ENCODE measurements around the gene HTR7. TPM values are rescaled to one million over a fixed set of nuclear protein-coding genes. Genes with fewer than 3 reads are reported as not detected.

HTR7 gene
- total and polyA plus RNA-seq, 2 of the 8 experiments (the other 6 are each of a cell fraction or from before 2014, with no cell fraction given): 22.9 to 24.6 TPM

DNA sequence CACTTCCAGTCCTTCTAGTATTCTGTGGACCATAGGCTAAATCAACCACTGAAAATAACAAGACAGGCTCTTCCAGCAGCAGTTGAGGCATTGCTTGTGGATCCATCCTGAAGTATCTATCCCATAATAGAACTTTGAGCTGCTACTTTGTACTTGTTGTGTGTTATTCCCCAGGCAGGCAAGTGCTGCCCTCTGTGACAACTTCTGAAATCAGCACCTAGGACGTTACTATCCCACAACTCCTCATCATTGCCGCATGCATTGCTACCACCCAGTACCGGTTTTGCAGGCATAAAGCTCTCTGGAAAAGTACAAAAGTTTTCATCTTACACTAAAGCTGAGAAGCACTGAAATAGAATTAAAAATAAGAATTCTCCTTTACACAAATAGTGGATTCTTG, 145.3 kb downstream of the HTR7 start:
- H3K4me1 ChIP-seq (replicated peaks in 1 of 4; ENCODE audit: control insufficient read depth in 3 of 4, insufficient read depth in 4 of 4, low read length in 3 of 4): no peaks in the 10 kb centered on the region
- no peak overlapping the region for H3K18ac ChIP-seq (ENCODE audit: extremely low read depth, low read length)
- no peak overlapping the region for H2BK5ac ChIP-seq (ENCODE audit: low read depth, low read length)
- no peak overlapping the region for H3K23ac ChIP-seq (ENCODE audit: insufficient read length)
- no peak overlapping the region for H4K8ac ChIP-seq (ENCODE audit: extremely low read depth, insufficient read depth, low read length)
- H3K56ac ChIP-seq (replicated peaks; ENCODE audit: insufficient read length, low read depth, low read length): no peak overlapping the region
- H4K5ac ChIP-seq (ENCODE audit: insufficient read length, low read depth, low read length): no peak overlapping the region
- H3K4me3 ChIP-seq (ENCODE audit: extremely low read depth in 1 of 4, insufficient read depth in 2 of 4, low read depth in 3 of 4, low read length in 4 of 4): no peak overlapping the region
- H3K27ac ChIP-seq (ENCODE audit: low read depth, low read length): no peak overlapping the region
- H4K91ac ChIP-seq (replicated peaks; ENCODE audit: insufficient read length, low read length): no peak overlapping the region
- no peak overlapping the region for H2BK120ac ChIP-seq (replicated peaks; ENCODE audit: low read depth, low read length)
- no peak overlapping the region for H3K9ac ChIP-seq (replicated peaks in 1 of 4; ENCODE audit: extremely low read depth in 1 of 4, low read depth in 3 of 4, low read length in 3 of 4)
- DNase-seq (ENCODE audit: low read depth in 1 of 2, low spot score in 2 of 2): no peak
- H2BK12ac ChIP-seq (ENCODE audit: low read depth, low read length): no peak overlapping the region
- CTCF ChIA-PET (ENCODE audit: partially characterized antibody): interaction anchor here (0.6 to 3.1 kb wide), 20 partner anchors 9 to 792 kb away, joined by 3 to 15 read pairs (median 3); no protein-coding TSS in a partner anchor
- no peaks in the 10 kb centered on the region for H4K20me1 ChIP-seq (replicated peaks in 1 of 2; ENCODE audit: control insufficient read depth in 1 of 2, insufficient read depth in 2 of 2, low read length in 2 of 2)
- no peak overlapping the region for H3K14ac ChIP-seq (ENCODE audit: insufficient read length)
- H2BK20ac ChIP-seq (ENCODE audit: low read length): no peak overlapping the region
- no peaks in the 10 kb centered on the region for H3K79me1 ChIP-seq (ENCODE audit: low read depth, low read length)
- no peak overlapping the region for H2AK5ac ChIP-seq (ENCODE audit: low read depth, low read length)
- H3K23me2 ChIP-seq (ENCODE audit: low read depth, low read length): no peaks in the 10 kb centered on the region
- H3K36me3 ChIP-seq (ENCODE audit: control insufficient read depth in 2 of 4, insufficient read depth in 4 of 4, low read length in 3 of 4): no peaks in the 10 kb centered on the region
- FAIRE-seq: no peak
- POLR2A ChIA-PET (ENCODE audit: partially characterized antibody): no interaction called here
- no peak overlapping the region for H3K4me2 ChIP-seq (ENCODE audit: insufficient read depth in 1 of 2, low read depth in 2 of 2, low read length in 2 of 2)
- H2BK15ac ChIP-seq (ENCODE audit: low read length): no peak overlapping the region
- H2AFZ ChIP-seq (ENCODE audit: low read length): 0 out of 2 replicates have a peak overlapping the region, but pooled peaks have one; percentile 2
- WGBS, 2 experiments (ENCODE audit: extremely low coverage in 1 of 2, insufficient coverage in 1 of 2, insufficient read length in 1 of 2, insufficient replicate concordance in 2 of 2, low coverage in 1 of 2, low lambda C conversion rate in 2 of 2, missing lambda C conversion rate in 1 of 2): 68% methylated on average over 3 of the region's 3 CpGs; no CpG with 5 or more reads in 1 of the 2 experiments
- H3K9me3 ChIP-seq (ENCODE audit: insufficient read depth in 2 of 2, low read depth in 1 of 2, low read length in 1 of 2): no peaks in the 10 kb centered on the region
- H3K4ac ChIP-seq (replicated peaks; ENCODE audit: insufficient read length, low read depth, low read length): no peak overlapping the region
- H3K27me3 ChIP-seq (replicated peaks in 1 of 4; ENCODE audit: control insufficient read depth in 3 of 4, extremely low read depth in 1 of 4, insufficient read depth in 3 of 4, low read length in 3 of 4): no peaks in the 10 kb centered on the region
- TF ChIP-seq SUZ12 (IDR thresholded peaks at IDR 0.05; ENCODE audit: low read length): no peak
- no peak for TF ChIP-seq MAFK (IDR thresholded peaks at IDR 0.05; ENCODE audit: low read depth, low read length)
- no peak for TF ChIP-seq KDM5A (IDR thresholded peaks at IDR 0.05; ENCODE audit: low read length)
- peak in 2 of 3 experiments; percentile 31 to 50; a peak in 3 of 4 replicates for TF ChIP-seq CTCF (IDR thresholded peaks at IDR 0.05; ENCODE audit: control extremely low read depth in 1 of 3, insufficient read depth in 1 of 3, low read depth in 1 of 3, low read length in 3 of 3)
- TF ChIP-seq RAD21 (IDR thresholded peaks at IDR 0.05 in 1 of 2, conservative IDR thresholded peaks at IDR 0.05 in 1 of 2; ENCODE audit: low read depth in 2 of 2, low read length in 2 of 2): peak; percentile 40 to 49; a peak in 3 of 4 replicates
- H3K79me2 ChIP-seq (ENCODE audit: control insufficient read depth in 1 of 2, insufficient read depth in 2 of 2, low read length in 2 of 2): no peaks in the 10 kb centered on the region
